Right hindlimb (tissue), 1 donor: ENCODE measurements around the gene SLC6A18.
"Not testable (repeated sequence)": the region's sequence is repeated elsewhere in the genome, so short reads cannot be mapped to it uniquely, and the experiment has no call there.

Experiments used
- DNase-seq: peaks from one replicate; pipeline ENCODE4 v3.0.0-alpha.2; 2018

Gene SLC6A18

GRCh38 chr5:1279443-1280151 lies 54.4 kb downstream of the SLC6A18 start:
- no peak for DNase-seq

- no peak for DNase-seq
These were observed 55.2 kb downstream of the SLC6A18 start for GRCh38 chr5:1280177-1281037.

GRCh38 chr5:1281038-1281882 lies 56.1 kb downstream of the SLC6A18 start:
- DNase-seq = no peak

GRCh38 chr5:1282131-1282992 lies 57.2 kb downstream of the SLC6A18 start:
- DNase-seq = peak; percentile 48

- DNase-seq = not testable (repeated sequence)
These were observed 58.0 kb downstream of the SLC6A18 start for GRCh38 chr5:1282993-1283728.

- DNase-seq = not testable (repeated sequence)
These were observed 58.5 kb downstream of the SLC6A18 start for GRCh38 chr5:1283729-1284041.

GRCh38 chr5:1284336-1284970 lies 59.3 kb downstream of the SLC6A18 start:
- DNase-seq = not testable (repeated sequence)

GRCh38 chr5:1285141-1285540 lies 60.0 kb downstream of the SLC6A18 start:
- DNase-seq = no peak

GRCh38 chr5:1285883-1286291 lies 60.7 kb downstream of the SLC6A18 start:
- no peak for DNase-seq

- no peak for DNase-seq
These were observed 63.5 kb downstream of the SLC6A18 start for GRCh38 chr5:1288439-1289335.

- DNase-seq = not testable (repeated sequence)
These were observed 64.4 kb downstream of the SLC6A18 start for GRCh38 chr5:1289559-1289958.

GRCh38 chr5:1290956-1291355 lies 65.8 kb downstream of the SLC6A18 start:
- DNase-seq = not testable (repeated sequence)

- no peak for DNase-seq
These were observed 66.5 kb downstream of the SLC6A18 start for GRCh38 chr5:1291611-1292080.

GRCh38 chr5:1292139-1292538 lies 67.0 kb downstream of the SLC6A18 start:
- no peak for DNase-seq

GRCh38 chr5:1292846-1293415 lies 67.8 kb downstream of the SLC6A18 start:
- DNase-seq = no peak

- no peak for DNase-seq
These were observed 68.4 kb downstream of the SLC6A18 start for GRCh38 chr5:1293416-1294205.

GRCh38 chr5:1294206-1294834 lies 69.1 kb downstream of the SLC6A18 start:
- DNase-seq = no peak
